ENCODE measurements around the gene IDH2.

DNA sequence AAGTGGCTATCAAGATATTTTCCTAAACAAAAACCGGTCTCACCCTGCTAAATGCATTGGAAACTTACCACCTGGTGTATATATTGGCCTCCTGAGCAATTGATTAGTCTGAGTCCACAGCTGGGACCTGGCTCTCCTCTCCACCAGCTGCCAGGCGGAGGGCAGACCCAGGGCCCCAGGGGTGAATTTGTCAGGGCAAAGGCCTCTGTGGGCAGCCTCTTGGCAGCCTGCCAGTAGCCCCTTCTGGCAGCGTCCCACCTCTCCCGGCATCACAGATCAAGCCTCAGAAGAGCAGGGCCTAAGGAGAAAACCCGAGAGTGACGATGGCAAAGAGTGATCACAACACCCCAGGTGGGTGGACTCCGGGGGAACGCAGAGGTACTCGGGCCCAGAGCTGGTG is 43.0 kb upstream of the IDH2 start:
- TF ChIP-seq, protein P1, sequence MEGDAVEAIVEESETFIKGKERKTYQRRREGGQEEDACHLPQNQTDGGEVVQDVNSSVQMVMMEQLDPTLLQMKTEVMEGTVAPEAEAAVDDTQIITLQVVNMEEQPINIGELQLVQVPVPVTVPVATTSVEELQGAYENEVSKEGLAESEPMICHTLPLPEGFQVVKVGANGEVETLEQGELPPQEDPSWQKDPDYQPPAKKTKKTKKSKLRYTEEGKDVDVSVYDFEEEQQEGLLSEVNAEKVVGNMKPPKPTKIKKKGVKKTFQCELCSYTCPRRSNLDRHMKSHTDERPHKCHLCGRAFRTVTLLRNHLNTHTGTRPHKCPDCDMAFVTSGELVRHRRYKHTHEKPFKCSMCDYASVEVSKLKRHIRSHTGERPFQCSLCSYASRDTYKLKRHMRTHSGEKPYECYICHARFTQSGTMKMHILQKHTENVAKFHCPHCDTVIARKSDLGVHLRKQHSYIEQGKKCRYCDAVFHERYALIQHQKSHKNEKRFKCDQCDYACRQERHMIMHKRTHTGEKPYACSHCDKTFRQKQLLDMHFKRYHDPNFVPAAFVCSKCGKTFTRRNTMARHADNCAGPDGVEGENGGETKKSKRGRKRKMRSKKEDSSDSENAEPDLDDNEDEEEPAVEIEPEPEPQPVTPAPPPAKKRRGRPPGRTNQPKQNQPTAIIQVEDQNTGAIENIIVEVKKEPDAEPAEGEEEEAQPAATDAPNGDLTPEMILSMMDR (IDR thresholded peaks at IDR 0.05), result no peak
- TF ChIP-seq EZH2phosphoT487 (IDR thresholded peaks at IDR 0.05) (no peak), EZH2 (IDR thresholded peaks at IDR 0.05) (no peak)

Data from neural progenitor cell (in vitro differentiated cells).